Sigmoid colon (tissue), 4 donors: ENCODE data around the gene RTBDN.

Experiments
- EP300 ChIP-seq, 4 donors: sonication (generic); formaldehyde crosslinking; IDR thresholded peaks; one replicate each; pipeline ENCODE4 v1.6.1; 2017; ENCODE audit warnings: antibody characterized with exemption in 4 of 4
- POLR2A ChIP-seq, 2 donors: fragments of 450-650 bp; IDR thresholded peaks; one replicate each; pipeline ENCODE4 v1.6.1; 2016; ENCODE audit warnings: antibody characterized with exemption in 2 of 2, mild to moderate bottlenecking in 2 of 2, moderate library complexity in 2 of 2
- POLR2AphosphoS5 ChIP-seq, 4 donors: sonication (generic); formaldehyde crosslinking; IDR thresholded peaks; one replicate each; pipeline ENCODE4 v1.6.1; 2017; ENCODE audit warnings: antibody characterized with exemption in 4 of 4
- TF ChIP-seq, protein P1 (sequence below), 4 experiments: fragments of 450-650 bp in 3 of 4; fragments of 200-600 bp in 1 of 4; IDR thresholded peaks; one replicate each; pipeline ENCODE4 v1.5.1; 2016 to 2019; ENCODE audit warnings: antibody characterized with exemption in 4 of 4, mild to moderate bottlenecking in 3 of 4, moderate library complexity in 2 of 4

DNA sequence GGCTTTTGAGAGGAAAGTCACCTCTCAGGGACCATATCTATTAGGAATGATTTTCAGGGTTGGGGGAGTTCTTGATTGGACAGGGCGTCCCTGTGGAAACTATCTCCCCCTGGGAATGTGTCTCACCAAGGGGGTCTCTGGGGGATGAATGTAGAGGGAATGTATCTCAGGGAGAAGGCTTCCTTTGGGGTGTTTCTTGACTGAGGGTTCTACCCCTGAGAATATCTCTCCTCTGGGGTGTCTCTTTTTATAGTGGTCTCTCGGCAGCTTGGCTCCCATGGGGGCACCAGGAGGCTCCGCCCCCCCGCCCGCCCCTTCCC lies 1.0 kb downstream of the RTBDN start:
- TF ChIP-seq, protein P1, sequence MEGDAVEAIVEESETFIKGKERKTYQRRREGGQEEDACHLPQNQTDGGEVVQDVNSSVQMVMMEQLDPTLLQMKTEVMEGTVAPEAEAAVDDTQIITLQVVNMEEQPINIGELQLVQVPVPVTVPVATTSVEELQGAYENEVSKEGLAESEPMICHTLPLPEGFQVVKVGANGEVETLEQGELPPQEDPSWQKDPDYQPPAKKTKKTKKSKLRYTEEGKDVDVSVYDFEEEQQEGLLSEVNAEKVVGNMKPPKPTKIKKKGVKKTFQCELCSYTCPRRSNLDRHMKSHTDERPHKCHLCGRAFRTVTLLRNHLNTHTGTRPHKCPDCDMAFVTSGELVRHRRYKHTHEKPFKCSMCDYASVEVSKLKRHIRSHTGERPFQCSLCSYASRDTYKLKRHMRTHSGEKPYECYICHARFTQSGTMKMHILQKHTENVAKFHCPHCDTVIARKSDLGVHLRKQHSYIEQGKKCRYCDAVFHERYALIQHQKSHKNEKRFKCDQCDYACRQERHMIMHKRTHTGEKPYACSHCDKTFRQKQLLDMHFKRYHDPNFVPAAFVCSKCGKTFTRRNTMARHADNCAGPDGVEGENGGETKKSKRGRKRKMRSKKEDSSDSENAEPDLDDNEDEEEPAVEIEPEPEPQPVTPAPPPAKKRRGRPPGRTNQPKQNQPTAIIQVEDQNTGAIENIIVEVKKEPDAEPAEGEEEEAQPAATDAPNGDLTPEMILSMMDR (IDR thresholded peaks at IDR 0.05): no peak
- TF ChIP-seq POLR2A (IDR thresholded peaks at IDR 0.05): no peak
- no peak for TF ChIP-seq EP300 (IDR thresholded peaks at IDR 0.05)
- TF ChIP-seq POLR2AphosphoS5 (IDR thresholded peaks at IDR 0.05): no peak
